ENCODE results near the gene GRWD1.

Gene GRWD1

DNA sequence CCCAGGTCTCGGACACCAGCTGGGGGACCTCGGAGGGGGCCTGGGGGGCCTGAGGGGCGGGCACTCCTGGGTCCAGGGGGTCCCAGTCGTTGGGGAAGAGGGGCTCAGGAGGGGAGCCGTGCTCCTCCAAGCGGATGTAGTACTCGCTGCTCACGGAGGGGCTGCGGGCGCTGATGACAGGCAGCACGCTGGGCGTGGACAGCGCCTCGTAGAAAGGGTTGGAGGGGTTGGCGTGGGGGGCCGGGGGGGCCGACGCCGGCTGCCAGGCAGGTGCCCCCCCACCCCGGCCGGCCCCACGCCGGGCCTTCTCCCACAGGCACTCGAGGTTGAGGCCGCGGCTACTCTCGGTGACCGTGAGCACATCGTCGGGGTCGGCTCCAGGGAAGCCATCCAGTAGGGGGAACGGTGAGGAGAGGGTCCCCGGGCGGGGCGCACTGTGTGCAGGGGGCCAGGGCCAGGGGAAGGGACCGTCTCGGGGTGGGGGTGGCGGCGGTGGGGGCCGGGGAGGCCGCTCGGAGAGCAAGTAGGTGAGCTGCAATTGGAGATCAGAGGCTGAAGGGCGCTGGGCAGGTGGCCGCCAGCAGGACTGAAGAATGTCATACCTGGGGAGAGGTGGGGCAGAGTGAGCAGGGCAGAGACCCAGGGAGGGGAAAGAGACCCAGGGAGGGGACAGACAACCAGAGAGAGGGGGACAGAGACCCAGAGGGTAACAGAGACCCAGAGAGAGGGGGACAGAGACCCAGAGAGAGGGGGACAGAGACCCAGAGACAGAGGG lies 53.7 kb downstream of the GRWD1 start:
- DNase-seq = no peak

DNA sequence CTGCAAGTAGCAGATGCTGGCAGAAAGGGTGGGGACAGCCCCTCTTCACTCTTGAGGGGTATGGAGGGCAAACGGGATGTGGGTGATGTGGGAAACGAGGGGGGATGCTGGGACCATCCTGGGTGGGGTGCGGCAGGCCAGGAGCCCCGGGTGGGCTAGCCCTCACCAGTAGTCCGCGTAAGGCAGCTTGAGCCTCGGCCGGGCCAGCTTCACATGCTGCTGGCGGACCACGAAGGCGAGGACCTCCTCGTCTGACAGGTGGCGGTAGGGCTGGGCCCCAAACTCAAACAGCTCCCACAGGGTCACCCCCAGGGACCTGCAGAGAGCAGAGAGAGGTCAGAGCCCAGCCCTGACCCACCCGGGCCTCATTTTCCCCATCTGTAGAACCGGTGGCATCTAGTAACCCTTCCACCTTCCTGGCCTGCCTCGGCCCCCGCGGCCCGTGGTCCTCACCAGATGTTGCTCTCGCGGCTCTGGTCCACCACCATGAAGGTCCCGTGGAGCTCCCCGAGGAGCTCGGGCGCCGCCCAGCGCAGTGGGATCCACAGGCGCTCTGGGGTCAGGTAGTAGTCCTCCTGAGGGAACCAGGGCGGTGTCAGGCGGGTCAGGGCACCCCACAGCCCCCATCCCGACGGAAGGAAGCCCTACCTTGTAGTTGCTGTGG lies 55.2 kb downstream of the GRWD1 start:
- no peak for DNase-seq

DNA sequence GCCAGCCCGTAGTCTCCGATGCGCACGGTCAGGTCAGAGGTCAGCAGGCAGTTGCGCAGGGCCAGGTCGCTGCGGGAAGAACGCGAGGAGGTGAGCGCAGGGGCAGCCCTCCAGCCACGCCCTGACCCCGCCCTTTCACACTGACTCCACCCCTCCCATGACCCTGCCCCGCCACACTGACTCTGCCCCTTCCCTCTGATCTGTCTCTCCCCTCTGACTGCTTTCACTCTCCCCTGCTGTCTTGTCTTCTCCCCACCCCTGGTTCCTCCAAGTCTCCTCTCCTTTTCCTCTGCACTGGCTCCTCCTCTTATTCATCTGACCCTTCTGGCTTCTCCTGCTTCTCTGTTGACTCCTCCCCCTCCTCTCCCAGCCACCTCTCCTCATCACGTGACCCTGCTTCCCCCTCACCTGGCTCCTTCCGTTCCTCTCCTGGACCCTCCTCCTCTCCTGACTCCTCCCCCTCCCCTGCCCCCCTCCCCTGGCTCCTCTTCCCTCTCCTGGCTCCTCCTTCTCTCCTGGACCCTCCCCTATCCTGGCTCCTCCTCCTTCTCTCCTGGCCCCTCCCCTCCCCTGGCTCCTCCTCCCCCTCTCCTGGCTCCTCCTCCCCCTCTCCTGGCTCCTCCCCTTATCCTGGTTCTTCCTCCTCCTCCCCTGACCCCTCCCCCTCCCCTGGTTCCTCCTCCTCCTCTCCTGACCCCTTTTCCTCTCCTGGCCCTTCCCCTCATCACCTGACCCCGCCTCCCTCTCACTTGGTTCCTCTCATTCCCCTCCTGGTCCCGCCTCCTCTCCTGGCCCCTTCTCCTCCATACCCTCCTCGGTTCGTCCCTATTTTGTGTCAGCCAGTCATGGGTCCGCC lies 55.9 kb downstream of the GRWD1 start:
- DNase-seq = peak; percentile 73 to 90 (median 84)

DNA sequence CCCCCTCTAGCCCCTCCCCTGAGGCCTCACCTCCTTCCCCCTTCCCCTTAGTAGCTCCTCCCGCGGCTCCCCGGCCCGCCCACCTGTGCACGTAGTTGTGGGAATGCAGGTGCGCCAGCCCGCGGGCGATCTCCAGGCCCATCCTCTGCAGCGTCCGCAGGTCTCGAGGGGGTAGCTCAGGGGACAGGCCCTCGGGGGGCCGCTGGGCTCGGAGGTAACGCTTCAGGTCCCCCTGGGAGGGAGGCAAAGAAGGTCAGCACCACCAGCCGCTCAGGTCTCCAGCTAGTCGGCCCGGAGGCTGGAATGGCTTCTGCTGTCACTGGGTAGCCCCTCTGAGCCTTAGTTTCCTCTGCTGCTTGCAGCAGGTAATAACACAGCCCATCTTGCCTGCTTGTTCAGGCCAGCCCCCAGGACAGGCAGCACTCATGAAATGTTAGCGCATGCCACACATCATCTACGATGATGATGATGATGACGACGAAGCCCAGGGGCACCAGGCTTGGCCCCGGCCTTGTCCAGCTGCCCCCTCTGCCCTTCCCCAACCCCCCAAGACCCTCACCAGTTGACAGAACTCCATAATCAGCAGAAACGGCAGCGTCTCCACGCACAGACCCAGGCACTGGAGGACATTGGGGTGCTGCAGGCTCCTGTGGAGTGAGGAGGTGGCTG lies 56.7 kb downstream of the GRWD1 start:
- DNase-seq = no peak

DNA sequence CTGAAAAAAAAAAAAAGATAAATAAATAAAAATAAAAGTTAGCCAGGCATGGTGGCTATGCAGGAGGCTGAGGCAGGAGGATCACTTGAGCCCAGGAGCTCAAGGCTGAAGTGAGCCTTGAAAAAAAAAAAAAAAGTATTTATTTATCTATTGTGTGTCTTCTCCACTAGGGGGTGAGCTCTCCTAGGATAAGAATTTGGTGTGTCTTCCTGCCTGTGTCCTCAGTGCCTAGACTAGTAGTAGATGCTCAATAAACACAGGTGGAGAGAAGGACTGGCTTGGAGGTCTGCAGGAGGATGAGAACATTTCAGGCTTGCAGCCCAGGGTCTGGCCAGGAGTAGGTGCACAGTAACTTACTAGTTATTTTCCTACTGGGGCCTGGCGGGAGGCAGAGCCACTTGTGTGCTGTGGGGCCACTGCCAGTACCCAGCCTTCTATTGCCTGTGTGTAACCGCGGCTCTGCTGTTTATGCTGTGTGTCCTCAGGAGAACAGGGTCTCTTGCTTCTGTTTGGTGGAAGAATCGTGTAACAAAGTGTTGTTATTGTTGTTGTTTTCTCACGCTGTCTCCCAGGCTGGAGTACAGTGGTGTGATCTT lies 60.5 kb downstream of the GRWD1 start:
- DNase-seq = peak in 4 of 6 experiments; percentile 29 to 72 (median 54)
